Erythroblast (primary cell): ENCODE measurements around the gene SLC4A1AP.
"Not testable (repeated sequence)": the region's sequence is repeated elsewhere in the genome, so short reads cannot be mapped to it uniquely, and the experiment has no call there.

Source experiments
- GATA1 ChIP-seq: IDR thresholded peaks from 2 replicates; pipeline ENCODE4 v1.6.1; 2011; ENCODE audit warnings: low read depth, mild to moderate bottlenecking, control low read depth, low read length, moderate library complexity
- POLR2A ChIP-seq: IDR thresholded peaks from 2 replicates; pipeline ENCODE4 v1.6.1; 2011; ENCODE audit warnings: mild to moderate bottlenecking, low read length

- not testable (repeated sequence) for TF ChIP-seq POLR2A, GATA1
Observed at GRCh38 chr2:27626921-27627320, 36.8 kb upstream of the SLC4A1AP start.
